Sigmoid colon (tissue), 4 donors: ENCODE results near the gene COL4A1.

Experiments used
- POLR2A ChIP-seq, 2 donors: fragments of 450-650 bp; IDR thresholded peaks; one replicate each; pipeline ENCODE4 v1.6.1; 2016; ENCODE audit warnings: antibody characterized with exemption in 2 of 2, mild to moderate bottlenecking in 2 of 2, moderate library complexity in 2 of 2
- POLR2AphosphoS5 ChIP-seq, 4 donors: sonication (generic); formaldehyde crosslinking; IDR thresholded peaks; one replicate each; pipeline ENCODE4 v1.6.1; 2017; ENCODE audit warnings: antibody characterized with exemption in 4 of 4
- TF ChIP-seq, protein P1 (sequence below), 4 experiments: fragments of 450-650 bp in 3 of 4; fragments of 200-600 bp in 1 of 4; IDR thresholded peaks; one replicate each; pipeline ENCODE4 v1.5.1; 2016 to 2019; ENCODE audit warnings: antibody characterized with exemption in 4 of 4, mild to moderate bottlenecking in 3 of 4, moderate library complexity in 2 of 4

DNA sequence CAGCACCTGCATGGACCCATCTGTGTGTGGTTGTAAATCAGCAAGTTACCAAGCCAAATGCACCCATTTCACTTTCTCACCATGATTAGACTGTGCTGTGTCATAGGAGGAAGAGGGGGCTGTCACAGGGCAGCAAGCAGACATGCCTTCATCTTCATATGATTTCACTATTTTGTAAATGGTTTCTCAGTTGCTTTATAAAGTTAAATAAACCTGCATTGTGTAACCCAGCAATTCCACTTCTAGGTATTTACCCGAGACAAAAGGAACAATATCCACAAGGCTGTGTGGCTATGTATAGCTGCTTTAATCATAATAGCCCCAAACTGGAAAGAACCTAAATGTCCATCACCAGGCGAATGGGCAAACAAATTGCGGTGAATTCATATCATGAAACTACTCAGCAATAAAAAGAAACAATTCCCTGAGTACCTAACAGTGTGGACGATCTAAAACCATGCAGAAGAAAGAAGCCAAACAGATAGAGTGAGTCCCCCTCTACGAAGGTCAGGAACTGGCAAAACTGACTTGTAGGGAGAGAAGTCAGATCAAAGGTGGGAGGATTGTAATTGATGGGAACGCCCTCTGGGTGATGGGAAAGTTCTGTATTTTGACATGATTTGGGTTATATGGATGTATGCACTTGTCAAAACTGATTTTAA, 185.4 kb downstream of the COL4A1 start:
- TF ChIP-seq POLR2A (IDR thresholded peaks at IDR 0.05) (no peak), POLR2AphosphoS5 (IDR thresholded peaks at IDR 0.05) (no peak)
- TF ChIP-seq, protein P1, sequence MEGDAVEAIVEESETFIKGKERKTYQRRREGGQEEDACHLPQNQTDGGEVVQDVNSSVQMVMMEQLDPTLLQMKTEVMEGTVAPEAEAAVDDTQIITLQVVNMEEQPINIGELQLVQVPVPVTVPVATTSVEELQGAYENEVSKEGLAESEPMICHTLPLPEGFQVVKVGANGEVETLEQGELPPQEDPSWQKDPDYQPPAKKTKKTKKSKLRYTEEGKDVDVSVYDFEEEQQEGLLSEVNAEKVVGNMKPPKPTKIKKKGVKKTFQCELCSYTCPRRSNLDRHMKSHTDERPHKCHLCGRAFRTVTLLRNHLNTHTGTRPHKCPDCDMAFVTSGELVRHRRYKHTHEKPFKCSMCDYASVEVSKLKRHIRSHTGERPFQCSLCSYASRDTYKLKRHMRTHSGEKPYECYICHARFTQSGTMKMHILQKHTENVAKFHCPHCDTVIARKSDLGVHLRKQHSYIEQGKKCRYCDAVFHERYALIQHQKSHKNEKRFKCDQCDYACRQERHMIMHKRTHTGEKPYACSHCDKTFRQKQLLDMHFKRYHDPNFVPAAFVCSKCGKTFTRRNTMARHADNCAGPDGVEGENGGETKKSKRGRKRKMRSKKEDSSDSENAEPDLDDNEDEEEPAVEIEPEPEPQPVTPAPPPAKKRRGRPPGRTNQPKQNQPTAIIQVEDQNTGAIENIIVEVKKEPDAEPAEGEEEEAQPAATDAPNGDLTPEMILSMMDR (IDR thresholded peaks at IDR 0.05): no peak
